Chondrocyte (in vitro differentiated cells): ENCODE results near the gene STAC. TPM values are rescaled to one million over a fixed set of nuclear protein-coding genes. Genes with fewer than 3 reads are reported as not detected.

Experiments
- DNase-seq: peaks from one replicate; pipeline ENCODE4 v3.0.0; 2021; ENCODE audit warnings: mixed read lengths, low spot score
- H3K27ac Mint-ChIP-seq: one replicate; pipeline ENCODE4 v1.8.0; 2021; ENCODE audit warnings: mild to moderate bottlenecking, moderate library complexity, mixed read lengths; ENCODE audit not compliant: unreplicated experiment
- H3K27me3 Mint-ChIP-seq: 2 replicates; pipeline ENCODE4 v1.8.0; 2021; ENCODE audit warnings: low read depth, mixed read lengths
- H3K36me3 Mint-ChIP-seq: 2 replicates; pipeline ENCODE4 v1.8.0; 2021; ENCODE audit warnings: low read depth, mixed read lengths
- H3K4me1 Mint-ChIP-seq: 2 replicates; pipeline ENCODE4 v1.8.0; 2021; ENCODE audit warnings: low read depth, mild to moderate bottlenecking, mixed read lengths
- H3K4me3 Mint-ChIP-seq: one replicate; pipeline ENCODE4 v1.8.0; 2021; ENCODE audit warnings: mild to moderate bottlenecking, moderate library complexity, mixed read lengths; ENCODE audit not compliant: unreplicated experiment
- H3K9me3 Mint-ChIP-seq: 2 replicates; pipeline ENCODE4 v1.8.0; 2021; ENCODE audit warnings: low read depth, mixed read lengths
- CTCF ChIP-seq: fragments of 200-600 bp; sonication (generic); IDR thresholded peaks from 2 replicates; pipeline ENCODE4 v1.5.0; 2021; ENCODE audit warnings: antibody characterized with exemption, mild to moderate bottlenecking, moderate library complexity
- long read RNA-seq: library from polyadenylated mRNA; stranded (forward); transcript quantifications from one replicate; pipeline ENCODE4 v2.0.0, GENCODE V29; 2021
- total RNA-seq: library from RNA; stranded (reverse); gene quantifications from 3 replicates; pipeline ENCODE4 v1.2.1, GENCODE V29; 2021

STAC gene
- 0.07 TPM in 1 of 3 replicates, not detected in the others for total RNA-seq
- long read RNA-seq, partial matches to known transcripts, result 0 of 1 reads
- long read RNA-seq, other reads (novel, unspliced or antisense), result 1 of 1 reads

GRCh38 chr3:36380221-36381031 is at the start of gene STAC:
Gene STAC (plus strand): TSS chr3:36380504. CDS start chr3:36380644, 140 bp downstream.
- no peak within 1 kb of the TSS for H3K27ac Mint-ChIP-seq
- peak within 1 kb of the TSS; percentile 58 for H3K4me3 Mint-ChIP-seq
- H3K9me3 Mint-ChIP-seq, result no peaks in the 10 kb centered on the region
- H3K36me3 Mint-ChIP-seq, result no peaks in the 10 kb centered on the region
- no peak for TF ChIP-seq CTCF
- H3K27me3 Mint-ChIP-seq, result peaks cover 56% of the 10 kb centered on the region
- peak; percentile 72 for DNase-seq
- H3K4me1 Mint-ChIP-seq, result peaks cover 8% of the 10 kb centered on the region

- Mint-ChIP-seq H3K36me3 (no peaks in the 10 kb centered on the region), H3K4me3 (no peak overlapping the region), H3K4me1 (no peaks in the 10 kb centered on the region), H3K27ac (no peak overlapping the region), H3K27me3 (peaks cover 2% of the 10 kb centered on the region), H3K9me3 (peaks cover 8% of the 10 kb centered on the region)
- no peak for TF ChIP-seq CTCF
- DNase-seq, result no peak
Measured at GRCh38 chr3:36332139-36332538, 48.2 kb upstream of the STAC start.

GRCh38 chr3:36362216-36362615 is 18.1 kb upstream of the STAC start:
- DNase-seq, result no peak
- H3K4me1 Mint-ChIP-seq, result no peaks in the 10 kb centered on the region
- no peak for TF ChIP-seq CTCF
- H3K27me3 Mint-ChIP-seq, result peaks cover 4% of the 10 kb centered on the region
- no peak overlapping the region for H3K4me3 Mint-ChIP-seq
- H3K9me3 Mint-ChIP-seq, result peaks cover 12% of the 10 kb centered on the region
- H3K27ac Mint-ChIP-seq, result no peak overlapping the region
- H3K36me3 Mint-ChIP-seq, result no peaks in the 10 kb centered on the region

- Mint-ChIP-seq H3K4me3 (no peak overlapping the region), H3K27ac (no peak overlapping the region), H3K4me1 (no peaks in the 10 kb centered on the region), H3K36me3 (no peaks in the 10 kb centered on the region), H3K27me3 (peaks cover 4% of the 10 kb centered on the region), H3K9me3 (peaks cover 12% of the 10 kb centered on the region)
- no peak for TF ChIP-seq CTCF
- DNase-seq, result no peak
Measured at GRCh38 chr3:36362973-36363372, 17.3 kb upstream of the STAC start.

GRCh38 chr3:36364260-36364659 is 16.0 kb upstream of the STAC start:
- Mint-ChIP-seq H3K9me3 (peaks cover 9% of the 10 kb centered on the region), H3K36me3 (no peaks in the 10 kb centered on the region), H3K4me1 (no peaks in the 10 kb centered on the region), H3K27me3 (peaks cover 4% of the 10 kb centered on the region), H3K27ac (no peak overlapping the region), H3K4me3 (no peak overlapping the region)
- no peak for DNase-seq
- no peak for TF ChIP-seq CTCF
